KMS-11 (cell line): ENCODE data around the gene EFNB2.

ENCODE experiments used
- H2AFZ ChIP-seq: fragments of 200-600 bp; sonication (generic); 2 replicates; pipeline ENCODE4 v1.6.1; 2016; ENCODE audit warnings: antibody characterized with exemption, mixed run types, low read depth
- H3K27ac ChIP-seq: fragments of 200-600 bp; sonication (generic); 2 replicates; pipeline ENCODE4 v1.6.1; 2016; ENCODE audit warnings: mild to moderate bottlenecking, mixed run types
- H3K27me3 ChIP-seq: fragments of 200-600 bp; sonication (generic); 2 replicates; pipeline ENCODE4 v1.6.1; 2017; ENCODE audit warnings: mild to moderate bottlenecking, low read depth, mixed run types, moderate library complexity; ENCODE audit not compliant: insufficient read depth
- H3K36me3 ChIP-seq: fragments of 200-600 bp; sonication (generic); 2 replicates; pipeline ENCODE4 v1.6.1; 2017; ENCODE audit warnings: mild to moderate bottlenecking, mixed run types; ENCODE audit not compliant: insufficient read depth
- H3K4me1 ChIP-seq: fragments of 200-600 bp; sonication (generic); 2 replicates; pipeline ENCODE4 v1.6.1; 2016; ENCODE audit warnings: mild to moderate bottlenecking, low read depth, mixed run types; ENCODE audit not compliant: poor library complexity, severe bottlenecking
- H3K4me2 ChIP-seq: fragments of 200-600 bp; sonication (generic); 2 replicates; pipeline ENCODE4 v1.7.0; 2016; ENCODE audit warnings: mild to moderate bottlenecking, mixed run types
- H3K4me3 ChIP-seq: fragments of 200-600 bp; sonication (generic); IDR thresholded peaks from 2 replicates; pipeline ENCODE4 v1.6.1; 2017; ENCODE audit warnings: low read depth, low read length, mixed read lengths; ENCODE audit not compliant: insufficient read depth
- H3K79me2 ChIP-seq: fragments of 200-600 bp; sonication (generic); 2 replicates; pipeline ENCODE4 v1.6.1; 2016; ENCODE audit warnings: low read depth, mixed run types; ENCODE audit not compliant: insufficient read depth
- H3K9ac ChIP-seq: fragments of 200-600 bp; sonication (generic); 2 replicates; pipeline ENCODE4 v1.6.1; 2016; ENCODE audit warnings: mild to moderate bottlenecking, mixed run types
- H4K20me1 ChIP-seq: fragments of 200-600 bp; sonication (generic); 2 replicates; pipeline ENCODE4 v1.6.1; 2016; ENCODE audit warnings: mild to moderate bottlenecking, mixed run types; ENCODE audit not compliant: insufficient read depth
- TF ChIP-seq, protein P1 (sequence below): fragments of 200-600 bp; sonication (generic); conservative IDR thresholded peaks from 2 replicates; pipeline ENCODE4 v1.6.1; 2017; ENCODE audit warnings: low read depth, mild to moderate bottlenecking, antibody characterized with exemption, low read length, moderate library complexity, mixed read lengths

Gene EFNB2

GRCh38 chr13:106503730-106504453 is 31.6 kb downstream of the EFNB2 start:
- H3K27ac ChIP-seq: no peak overlapping the region
- no peaks in the 10 kb centered on the region for H3K27me3 ChIP-seq
- H3K79me2 ChIP-seq: no peaks in the 10 kb centered on the region
- no peak overlapping the region for H3K4me3 ChIP-seq
- H3K9ac ChIP-seq: no peak overlapping the region
- peaks cover 24% of the 10 kb centered on the region for H3K4me1 ChIP-seq
- no peak overlapping the region for H3K4me2 ChIP-seq
- no peak overlapping the region for H2AFZ ChIP-seq
- TF ChIP-seq, protein P1, sequence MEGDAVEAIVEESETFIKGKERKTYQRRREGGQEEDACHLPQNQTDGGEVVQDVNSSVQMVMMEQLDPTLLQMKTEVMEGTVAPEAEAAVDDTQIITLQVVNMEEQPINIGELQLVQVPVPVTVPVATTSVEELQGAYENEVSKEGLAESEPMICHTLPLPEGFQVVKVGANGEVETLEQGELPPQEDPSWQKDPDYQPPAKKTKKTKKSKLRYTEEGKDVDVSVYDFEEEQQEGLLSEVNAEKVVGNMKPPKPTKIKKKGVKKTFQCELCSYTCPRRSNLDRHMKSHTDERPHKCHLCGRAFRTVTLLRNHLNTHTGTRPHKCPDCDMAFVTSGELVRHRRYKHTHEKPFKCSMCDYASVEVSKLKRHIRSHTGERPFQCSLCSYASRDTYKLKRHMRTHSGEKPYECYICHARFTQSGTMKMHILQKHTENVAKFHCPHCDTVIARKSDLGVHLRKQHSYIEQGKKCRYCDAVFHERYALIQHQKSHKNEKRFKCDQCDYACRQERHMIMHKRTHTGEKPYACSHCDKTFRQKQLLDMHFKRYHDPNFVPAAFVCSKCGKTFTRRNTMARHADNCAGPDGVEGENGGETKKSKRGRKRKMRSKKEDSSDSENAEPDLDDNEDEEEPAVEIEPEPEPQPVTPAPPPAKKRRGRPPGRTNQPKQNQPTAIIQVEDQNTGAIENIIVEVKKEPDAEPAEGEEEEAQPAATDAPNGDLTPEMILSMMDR: no peak
- H3K36me3 ChIP-seq: no peaks in the 10 kb centered on the region
- no peaks in the 10 kb centered on the region for H4K20me1 ChIP-seq

DNA sequence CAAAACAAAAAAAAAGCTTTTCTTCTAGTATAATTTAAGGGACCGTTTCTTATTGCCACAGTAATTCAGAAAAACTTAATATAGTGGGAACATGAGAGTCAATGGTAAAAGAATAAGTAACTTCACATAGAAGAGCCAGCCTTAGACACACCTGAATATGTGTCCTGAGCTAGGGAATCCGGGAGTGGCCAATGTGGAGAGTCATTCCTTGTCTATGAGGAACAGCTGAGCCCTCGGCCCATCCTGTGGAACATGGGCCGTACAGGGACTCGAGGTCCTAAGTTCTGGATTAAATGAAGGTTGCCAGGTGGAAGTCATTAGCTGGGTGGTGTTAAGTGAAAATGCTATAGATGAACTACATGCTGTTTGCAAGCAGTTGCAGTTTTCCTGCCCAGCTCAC is 32.2 kb downstream of the EFNB2 start:
- Histone ChIP-seq H2AFZ (no peak overlapping the region), H4K20me1 (no peaks in the 10 kb centered on the region), H3K36me3 (no peaks in the 10 kb centered on the region), H3K27me3 (no peaks in the 10 kb centered on the region), H3K4me1 (peaks cover 30% of the 10 kb centered on the region), H3K4me3 (no peak overlapping the region), H3K79me2 (no peaks in the 10 kb centered on the region), H3K9ac (no peak overlapping the region), H3K27ac (no peak overlapping the region), H3K4me2 (no peak overlapping the region)
- TF ChIP-seq, protein P1: no peak

DNA sequence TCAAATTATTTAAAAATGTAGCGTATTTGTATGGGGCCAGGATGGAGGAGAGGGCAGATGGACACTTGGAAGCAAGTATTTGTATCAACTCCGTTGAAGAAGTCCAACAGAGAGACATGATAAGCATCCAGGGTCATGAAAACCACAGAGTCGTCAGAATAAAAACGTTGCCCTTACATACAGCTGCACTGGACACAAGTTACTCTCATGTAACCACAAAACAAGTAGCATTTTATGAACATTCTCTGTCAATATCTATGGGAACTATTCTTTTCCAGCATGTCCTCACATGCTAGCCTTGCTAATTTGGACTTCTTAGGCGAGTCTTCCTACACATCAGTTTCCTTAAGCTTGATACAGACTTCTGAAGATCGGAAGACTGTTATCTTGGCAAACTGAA is 35.0 kb downstream of the EFNB2 start:
- no peak overlapping the region for H3K9ac ChIP-seq
- no peak overlapping the region for H2AFZ ChIP-seq
- peak overlapping the region; percentile 62 for H3K27ac ChIP-seq
- H3K4me1 ChIP-seq: peaks cover 46% of the 10 kb centered on the region
- no peaks in the 10 kb centered on the region for H3K36me3 ChIP-seq
- H3K4me3 ChIP-seq: no peak overlapping the region
- no peaks in the 10 kb centered on the region for H3K27me3 ChIP-seq
- H4K20me1 ChIP-seq: no peaks in the 10 kb centered on the region
- H3K4me2 ChIP-seq: peak overlapping the region; percentile 82
- no peaks in the 10 kb centered on the region for H3K79me2 ChIP-seq
- TF ChIP-seq, protein P1: no peak

GRCh38 chr13:106499896-106500295 is 35.6 kb downstream of the EFNB2 start:
- Histone ChIP-seq H3K4me1 (peaks cover 46% of the 10 kb centered on the region), H4K20me1 (no peaks in the 10 kb centered on the region), H3K27me3 (no peaks in the 10 kb centered on the region), H2AFZ (peak overlapping the region; percentile 30; the same call in 1 of the 2 replicates), H3K4me2 (peak overlapping the region; percentile 82), H3K79me2 (no peaks in the 10 kb centered on the region), H3K36me3 (no peaks in the 10 kb centered on the region), H3K27ac (peak overlapping the region; percentile 62), H3K9ac (no peak overlapping the region), H3K4me3 (no peak overlapping the region)
- TF ChIP-seq, protein P1: no peak
